ENCODE results near the gene ZRANB3.

ZRANB3 gene

DNA sequence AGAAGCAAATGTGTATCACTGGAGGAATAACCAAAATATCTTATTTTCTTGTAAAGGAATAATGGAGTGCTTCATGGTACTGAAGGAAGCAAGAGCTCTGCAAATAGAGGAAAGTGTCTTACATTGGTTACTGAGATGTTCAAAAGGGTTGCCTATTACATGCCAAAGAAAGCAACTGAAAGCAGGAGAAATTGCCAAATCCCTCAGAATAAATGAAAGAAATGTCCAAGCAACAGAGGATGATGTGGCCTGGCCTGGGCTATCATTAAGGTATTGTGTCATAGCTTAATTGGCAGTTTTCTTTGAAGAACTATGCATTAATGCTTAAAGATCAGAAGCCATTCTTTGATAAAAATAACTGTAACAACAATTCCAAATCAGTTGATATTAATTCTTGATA is 305.2 kb downstream of the ZRANB3 start:
- Histone ChIP-seq H3K4me3 (replicated peaks; ENCODE audit: low read depth, low read length) (no peak overlapping the region), H3K36me3 (ENCODE audit: control insufficient read depth, insufficient read depth, low read length) (no peaks in the 10 kb centered on the region), H3K27me3 (replicated peaks; ENCODE audit: control insufficient read depth, insufficient read depth, low read length) (no peaks in the 10 kb centered on the region)
- no peak for TF ChIP-seq CTCF (IDR thresholded peaks at IDR 0.05; ENCODE audit: insufficient read depth, low read length, poor library complexity, severe bottlenecking)
- DNase-seq (ENCODE audit: extremely low read depth, insufficient read length), result no peak

DNA sequence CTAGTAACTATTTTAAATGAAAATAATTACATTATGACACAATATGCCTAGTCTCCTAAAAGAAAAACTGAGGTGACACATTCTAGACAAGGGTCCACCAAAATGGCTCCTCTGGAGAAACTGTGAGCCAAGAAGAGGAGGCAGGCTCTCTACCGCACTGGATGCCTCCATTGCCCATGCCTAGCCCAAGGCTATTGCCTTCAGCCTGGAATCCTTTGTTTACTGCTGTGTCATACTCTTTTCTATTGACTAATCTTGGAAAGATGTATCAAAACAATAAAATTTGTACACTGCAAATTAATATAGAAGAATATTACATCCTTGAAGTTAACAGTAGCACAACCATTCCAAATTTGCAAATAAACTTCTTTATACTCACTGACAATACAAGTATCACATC is 311.8 kb downstream of the ZRANB3 start:
- no peak for DNase-seq (ENCODE audit: extremely low read depth, insufficient read length)
- TF ChIP-seq CTCF (IDR thresholded peaks at IDR 0.05; ENCODE audit: insufficient read depth, low read length, poor library complexity, severe bottlenecking), result no peak
- no peaks in the 10 kb centered on the region for H3K36me3 ChIP-seq (ENCODE audit: control insufficient read depth, insufficient read depth, low read length)
- no peak overlapping the region for H3K4me3 ChIP-seq (replicated peaks; ENCODE audit: low read depth, low read length)
- no peaks in the 10 kb centered on the region for H3K27me3 ChIP-seq (replicated peaks; ENCODE audit: control insufficient read depth, insufficient read depth, low read length)

DNA sequence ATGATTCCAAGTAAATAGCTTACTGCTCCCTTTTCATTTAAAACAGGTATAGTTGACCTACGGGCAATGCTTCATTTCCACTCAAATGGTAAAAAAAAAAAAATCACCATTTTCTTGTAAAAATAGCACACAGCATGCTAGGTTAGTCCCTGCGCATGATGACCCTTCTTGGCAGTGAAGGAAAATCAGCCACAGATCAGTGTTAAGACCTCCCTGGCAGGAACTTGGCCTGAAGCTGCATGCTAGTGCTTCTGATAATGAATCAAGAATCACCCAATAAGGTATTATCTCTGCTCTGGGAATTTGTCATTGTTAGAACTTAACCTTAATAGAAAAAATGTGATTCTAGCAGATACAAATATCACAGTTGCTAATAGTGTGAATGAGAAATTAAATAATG is 312.6 kb downstream of the ZRANB3 start:
- H3K36me3 ChIP-seq (ENCODE audit: control insufficient read depth, insufficient read depth, low read length), result no peaks in the 10 kb centered on the region
- no peak for TF ChIP-seq CTCF (IDR thresholded peaks at IDR 0.05; ENCODE audit: insufficient read depth, low read length, poor library complexity, severe bottlenecking)
- no peak overlapping the region for H3K4me3 ChIP-seq (replicated peaks; ENCODE audit: low read depth, low read length)
- no peak for DNase-seq (ENCODE audit: extremely low read depth, insufficient read length)
- H3K27me3 ChIP-seq (replicated peaks; ENCODE audit: control insufficient read depth, insufficient read depth, low read length), result no peaks in the 10 kb centered on the region

- TF ChIP-seq CTCF (IDR thresholded peaks at IDR 0.05; ENCODE audit: insufficient read depth, low read length, poor library complexity, severe bottlenecking), result no peak
- H3K4me3 ChIP-seq (replicated peaks; ENCODE audit: low read depth, low read length), result no peak overlapping the region
- H3K36me3 ChIP-seq (ENCODE audit: control insufficient read depth, insufficient read depth, low read length), result no peaks in the 10 kb centered on the region
- DNase-seq (ENCODE audit: extremely low read depth, insufficient read length), result no peak
- H3K27me3 ChIP-seq (replicated peaks; ENCODE audit: control insufficient read depth, insufficient read depth, low read length), result no peaks in the 10 kb centered on the region
Observed at GRCh38 chr2:135212757-135213156, 318.3 kb downstream of the ZRANB3 start.

- Histone ChIP-seq H3K27me3 (replicated peaks; ENCODE audit: control insufficient read depth, insufficient read depth, low read length) (no peaks in the 10 kb centered on the region), H3K4me3 (replicated peaks; ENCODE audit: low read depth, low read length) (no peak overlapping the region), H3K36me3 (ENCODE audit: control insufficient read depth, insufficient read depth, low read length) (no peaks in the 10 kb centered on the region)
- DNase-seq (ENCODE audit: extremely low read depth, insufficient read length), result no peak
- TF ChIP-seq CTCF (IDR thresholded peaks at IDR 0.05; ENCODE audit: insufficient read depth, low read length, poor library complexity, severe bottlenecking), result no peak
Observed at GRCh38 chr2:135208016-135208415, 323.0 kb downstream of the ZRANB3 start.

DNA sequence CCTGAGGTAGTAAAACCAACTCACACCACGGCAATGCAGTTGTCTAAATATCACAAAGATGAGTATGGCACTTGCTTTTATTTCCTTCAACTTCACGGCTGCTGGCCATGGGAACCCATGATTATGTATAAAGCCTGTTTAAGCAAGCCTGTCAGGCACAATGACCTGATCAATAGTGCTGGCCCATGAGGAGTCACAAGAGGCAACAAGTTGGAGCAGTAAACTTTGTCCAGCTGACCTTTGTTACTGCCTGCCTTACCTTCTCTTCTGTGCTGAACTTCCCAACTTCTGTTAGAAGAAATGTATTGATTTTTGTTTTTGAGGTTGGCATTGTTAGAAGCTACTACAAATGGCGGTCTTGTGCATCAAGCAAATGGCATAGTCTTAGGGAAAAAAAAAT is 327.1 kb downstream of the ZRANB3 start:
- no peak for TF ChIP-seq CTCF (IDR thresholded peaks at IDR 0.05; ENCODE audit: insufficient read depth, low read length, poor library complexity, severe bottlenecking)
- DNase-seq (ENCODE audit: extremely low read depth, insufficient read length), result no peak
- Histone ChIP-seq H3K36me3 (ENCODE audit: control insufficient read depth, insufficient read depth, low read length) (no peaks in the 10 kb centered on the region), H3K27me3 (replicated peaks; ENCODE audit: control insufficient read depth, insufficient read depth, low read length) (no peaks in the 10 kb centered on the region), H3K4me3 (replicated peaks; ENCODE audit: low read depth, low read length) (no peak overlapping the region)

All from GM06990 (cell line).